Caco-2 (cell line): Measurements from ENCODE around the gene IQSEC2. TPM values are rescaled to one million over a fixed set of nuclear protein-coding genes. Genes with fewer than 3 reads are reported as not detected.

ENCODE experiments used
- BruUV-seq: library from RNA; stranded (reverse); fragments of 400-500 nt; replicated peaks from 2 replicates; lab custom pipeline; 2021; lab: Mats Ljungman, UMichigan
- CTCF ChIA-PET: fragments of 300-600 bp; sonication (Branson Sonifier 250); formaldehyde crosslinking; loops from one replicate; lab custom pipeline; 2022; ENCODE audit warnings: antibody characterized with exemption; lab: Charles Lee
- POLR2A ChIA-PET: fragments of 300-600 bp; sonication (Branson Sonifier 250); formaldehyde crosslinking; loops from one replicate; lab custom pipeline; 2022; ENCODE audit warnings: antibody characterized with exemption; lab: Charles Lee
- DNase-seq, 2 experiments: peaks; one replicate each; pipeline versions ENCODE4 v3.0.0 to v3.0.0-alpha.2; 2020 to 2022
- H3K27me3 ChIP-seq: replicated peaks from 2 replicates; pipeline ENCODE4 v1.6.0; 2011; ENCODE audit warnings: low read length; ENCODE audit not compliant: control insufficient read depth, insufficient read depth
- H3K36me3 ChIP-seq: 2 replicates; pipeline ENCODE4 v1.5.1; 2011; ENCODE audit warnings: low read length; ENCODE audit not compliant: control insufficient read depth, insufficient read depth
- H3K4me1 ChIP-seq: fragments of 250-450 bp; sonication (Bioruptor Pico); 2 replicates; pipeline ENCODE4 v1.5.1; 2020; ENCODE audit warnings: mild to moderate bottlenecking
- H3K4me3 ChIP-seq: 2 replicates; pipeline ENCODE4 v1.5.1; 2011; ENCODE audit warnings: low read depth, mild to moderate bottlenecking, control low read depth, low read length
- H3K9me3 ChIP-seq: fragments of 250-450 bp; sonication (Bioruptor Pico); 2 replicates; pipeline ENCODE4 v1.5.1; 2020; ENCODE audit warnings: mild to moderate bottlenecking, moderate library complexity
- H3K27ac Mint-ChIP-seq: one replicate; pipeline ENCODE4 v1.8.0; 2022; ENCODE audit warnings: mixed read lengths; ENCODE audit not compliant: unreplicated experiment
- H3K27me3 Mint-ChIP-seq: one replicate; pipeline ENCODE4 v1.8.0; 2022; ENCODE audit warnings: mixed read lengths; ENCODE audit not compliant: insufficient read depth, unreplicated experiment
- H3K36me3 Mint-ChIP-seq: one replicate; pipeline ENCODE4 v1.8.0; 2022; ENCODE audit warnings: mild to moderate bottlenecking, mixed read lengths; ENCODE audit not compliant: insufficient read depth, unreplicated experiment
- H3K4me1 Mint-ChIP-seq: one replicate; pipeline ENCODE4 v1.8.0; 2022; ENCODE audit warnings: low read depth, mixed read lengths; ENCODE audit not compliant: unreplicated experiment
- H3K4me3 Mint-ChIP-seq: one replicate; pipeline ENCODE4 v1.8.0; 2022; ENCODE audit warnings: mild to moderate bottlenecking, moderate library complexity, mixed read lengths; ENCODE audit not compliant: unreplicated experiment
- H3K9me3 Mint-ChIP-seq: one replicate; pipeline ENCODE4 v1.8.0; 2022; ENCODE audit warnings: mixed read lengths; ENCODE audit not compliant: unreplicated experiment
- intact Hi-C: fragments of 100-400 bp; cut with micrococcal nuclease; formaldehyde crosslinking; loops from one replicate; pipeline ENCODE4 v1.10.0; 2022; ENCODE audit not compliant: unreplicated experiment
- total RNA-seq: library from RNA; stranded (reverse); gene quantifications from 2 replicates; pipeline ENCODE4 v1.2.3, GENCODE V29; 2022
- TF ChIP-seq, protein P1 (sequence below), 2 experiments: fragments of 200-600 bp in 1 of 2; IDR thresholded peaks; 1 replicate in 1 of 2; 2 replicates in 1 of 2; pipeline versions ENCODE4 v1.5.1 to v1.8.0; 2011 to 2022; ENCODE audit warnings: antibody characterized with exemption in 1 of 2, control low read depth in 1 of 2, inconsistent platforms in 1 of 2, low read depth in 1 of 2, low read length in 1 of 2, mild to moderate bottlenecking in 1 of 2, moderate library complexity in 1 of 2; ENCODE audit not compliant: insufficient read depth in 1 of 2, severe bottlenecking in 1 of 2, unreplicated experiment in 1 of 2

The IQSEC2 gene
- total RNA-seq, 1 experiment from 2014 or later: 1.8 TPM

DNA sequence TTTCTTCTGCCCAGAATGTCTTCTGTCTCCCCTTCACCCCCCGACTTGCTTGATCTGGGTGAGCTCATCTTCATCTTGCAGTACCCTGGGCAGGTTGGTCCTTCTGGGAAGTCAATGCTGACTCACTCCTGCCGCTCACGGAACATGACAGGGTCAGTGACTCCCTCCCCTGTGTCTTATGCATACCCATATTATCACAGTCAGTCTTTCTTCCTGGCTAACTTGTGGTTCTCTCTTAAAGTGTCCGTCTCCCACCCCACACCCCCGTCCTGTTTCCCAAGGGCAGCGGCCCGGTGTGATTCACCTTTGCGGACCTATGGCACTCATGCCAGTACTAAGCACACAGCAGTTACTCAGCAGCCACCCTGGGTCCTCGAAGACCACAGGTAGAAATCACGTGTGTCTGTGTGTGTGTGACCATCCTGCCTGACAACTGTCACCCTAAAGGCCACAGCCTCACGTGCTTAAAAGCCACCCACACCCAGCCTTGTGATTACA is 17.7 kb downstream of the IQSEC2 start:
- Histone ChIP-seq H3K36me3 (no peaks in the 10 kb centered on the region), H3K4me3 (no peak overlapping the region), H3K4me1 (no peaks in the 10 kb centered on the region), H3K27me3 (no peaks in the 10 kb centered on the region), H3K9me3 (no peaks in the 10 kb centered on the region)
- H3K4me3 Mint-ChIP-seq: no peak overlapping the region
- TF ChIP-seq, protein P1, sequence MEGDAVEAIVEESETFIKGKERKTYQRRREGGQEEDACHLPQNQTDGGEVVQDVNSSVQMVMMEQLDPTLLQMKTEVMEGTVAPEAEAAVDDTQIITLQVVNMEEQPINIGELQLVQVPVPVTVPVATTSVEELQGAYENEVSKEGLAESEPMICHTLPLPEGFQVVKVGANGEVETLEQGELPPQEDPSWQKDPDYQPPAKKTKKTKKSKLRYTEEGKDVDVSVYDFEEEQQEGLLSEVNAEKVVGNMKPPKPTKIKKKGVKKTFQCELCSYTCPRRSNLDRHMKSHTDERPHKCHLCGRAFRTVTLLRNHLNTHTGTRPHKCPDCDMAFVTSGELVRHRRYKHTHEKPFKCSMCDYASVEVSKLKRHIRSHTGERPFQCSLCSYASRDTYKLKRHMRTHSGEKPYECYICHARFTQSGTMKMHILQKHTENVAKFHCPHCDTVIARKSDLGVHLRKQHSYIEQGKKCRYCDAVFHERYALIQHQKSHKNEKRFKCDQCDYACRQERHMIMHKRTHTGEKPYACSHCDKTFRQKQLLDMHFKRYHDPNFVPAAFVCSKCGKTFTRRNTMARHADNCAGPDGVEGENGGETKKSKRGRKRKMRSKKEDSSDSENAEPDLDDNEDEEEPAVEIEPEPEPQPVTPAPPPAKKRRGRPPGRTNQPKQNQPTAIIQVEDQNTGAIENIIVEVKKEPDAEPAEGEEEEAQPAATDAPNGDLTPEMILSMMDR (IDR thresholded peaks at IDR 0.05; ENCODE audit: insufficient read depth in 1 of 2, low read depth in 1 of 2, low read length in 1 of 2, severe bottlenecking in 1 of 2, unreplicated experiment in 1 of 2): no peak
- no peak for DNase-seq
- no peak overlapping the region for H3K27ac Mint-ChIP-seq
- no peaks in the 10 kb centered on the region for H3K9me3 Mint-ChIP-seq
- H3K4me1 Mint-ChIP-seq: peaks cover 6% of the 10 kb centered on the region
- POLR2A ChIA-PET: no interaction called here
- intact Hi-C loops: no loop called here
- no TSS peak for BruUV-seq
- CTCF ChIA-PET: no interaction called here
- no peaks in the 10 kb centered on the region for H3K36me3 Mint-ChIP-seq
- peaks cover 6% of the 10 kb centered on the region for H3K27me3 Mint-ChIP-seq

DNA sequence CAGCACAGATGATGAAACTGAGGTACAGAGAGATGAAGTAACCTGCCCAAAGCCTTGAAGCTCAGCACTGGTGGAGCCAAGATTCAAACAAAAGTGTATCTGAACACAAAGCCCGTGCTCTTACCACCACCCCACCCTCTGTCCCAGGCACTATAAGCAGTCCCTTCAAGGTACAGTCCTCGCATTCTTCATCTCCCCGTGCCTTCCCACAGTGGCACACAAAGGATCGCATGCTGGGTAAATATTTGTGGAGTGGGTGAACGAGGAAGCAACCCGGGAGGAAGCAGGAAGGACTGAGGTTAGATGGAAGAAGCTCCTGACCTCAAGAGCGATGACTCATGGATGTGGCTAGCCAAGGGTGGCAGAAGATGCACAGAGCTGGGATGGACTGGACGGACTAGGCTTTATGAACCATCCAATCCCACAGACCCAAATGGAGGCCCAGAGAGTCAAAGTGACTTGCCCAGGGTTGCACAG is 18.4 kb downstream of the IQSEC2 start:
- H3K4me3 ChIP-seq: no peak overlapping the region
- Mint-ChIP-seq H3K36me3 (no peaks in the 10 kb centered on the region), H3K4me3 (no peak overlapping the region), H3K27ac (no peak overlapping the region), H3K27me3 (peaks cover 6% of the 10 kb centered on the region), H3K9me3 (no peaks in the 10 kb centered on the region), H3K4me1 (peaks cover 6% of the 10 kb centered on the region)
- TF ChIP-seq, protein P1 (IDR thresholded peaks at IDR 0.05; ENCODE audit: insufficient read depth in 1 of 2, low read depth in 1 of 2, low read length in 1 of 2, severe bottlenecking in 1 of 2, unreplicated experiment in 1 of 2): no peak
- no TSS peak for BruUV-seq
- H3K27me3 ChIP-seq: no peaks in the 10 kb centered on the region
- ChIA-PET CTCF (no interaction called here), POLR2A (no interaction called here)
- no peaks in the 10 kb centered on the region for H3K9me3 ChIP-seq
- no peaks in the 10 kb centered on the region for H3K4me1 ChIP-seq
- no peaks in the 10 kb centered on the region for H3K36me3 ChIP-seq
- intact Hi-C loops: no loop called here
- no peak for DNase-seq

DNA sequence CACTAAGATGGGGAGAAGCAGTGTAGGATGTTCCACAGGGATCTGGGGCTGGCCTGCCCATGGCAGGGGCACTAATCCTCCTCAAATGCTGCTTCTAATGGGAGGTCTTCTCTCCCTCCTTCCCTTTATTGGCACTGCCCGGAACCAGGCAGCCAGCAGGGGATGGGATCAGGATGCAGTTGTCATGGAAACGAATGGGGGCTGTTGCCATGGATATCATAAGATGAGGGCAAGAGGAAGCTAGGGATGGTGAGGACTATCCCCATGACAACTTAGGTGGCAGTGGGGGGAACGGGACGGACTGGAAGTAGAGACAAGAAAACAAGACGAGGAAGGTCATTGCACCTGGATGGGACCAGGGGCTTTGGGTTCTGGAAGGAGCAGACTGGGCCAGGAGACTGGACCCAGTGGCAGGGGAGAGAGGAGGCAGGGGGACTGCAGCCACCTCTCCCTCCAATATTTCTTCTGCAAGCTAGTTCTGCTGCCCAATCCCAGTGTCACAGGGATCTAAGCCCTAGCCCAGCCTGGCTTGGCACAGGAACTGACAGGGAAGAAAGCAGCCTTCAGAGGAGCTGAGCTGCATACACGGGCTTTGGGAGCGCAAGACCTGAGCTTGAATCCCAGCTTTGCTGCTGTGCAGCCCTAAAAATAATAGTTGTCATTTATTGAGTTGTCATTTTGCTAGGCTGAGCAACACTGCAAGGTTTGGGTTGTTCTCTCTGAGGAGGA is 19.0 kb downstream of the IQSEC2 start:
- no peaks in the 10 kb centered on the region for H3K36me3 ChIP-seq
- H3K36me3 Mint-ChIP-seq: no peaks in the 10 kb centered on the region
- no peaks in the 10 kb centered on the region for H3K27me3 ChIP-seq
- no peak overlapping the region for H3K4me3 ChIP-seq
- ChIA-PET POLR2A (no interaction called here), CTCF (no interaction called here)
- no TSS peak for BruUV-seq
- peaks cover 6% of the 10 kb centered on the region for H3K4me1 Mint-ChIP-seq
- TF ChIP-seq, protein P1 (IDR thresholded peaks at IDR 0.05; ENCODE audit: insufficient read depth in 1 of 2, low read depth in 1 of 2, low read length in 1 of 2, severe bottlenecking in 1 of 2, unreplicated experiment in 1 of 2): no peak
- peaks cover 6% of the 10 kb centered on the region for H3K27me3 Mint-ChIP-seq
- no peaks in the 10 kb centered on the region for H3K9me3 Mint-ChIP-seq
- no peak overlapping the region for H3K27ac Mint-ChIP-seq
- no peaks in the 10 kb centered on the region for H3K4me1 ChIP-seq
- intact Hi-C loops: no loop called here
- no peaks in the 10 kb centered on the region for H3K9me3 ChIP-seq
- H3K4me3 Mint-ChIP-seq: no peak overlapping the region
- no peak for DNase-seq
